ENCODE measurements around the gene HECTD1. TPM values are rescaled to one million over a fixed set of nuclear protein-coding genes. Genes with fewer than 3 reads are reported as not detected.

The HECTD1 gene
- total RNA-seq, 1 experiment from 2014 or later, result 160 TPM

DNA sequence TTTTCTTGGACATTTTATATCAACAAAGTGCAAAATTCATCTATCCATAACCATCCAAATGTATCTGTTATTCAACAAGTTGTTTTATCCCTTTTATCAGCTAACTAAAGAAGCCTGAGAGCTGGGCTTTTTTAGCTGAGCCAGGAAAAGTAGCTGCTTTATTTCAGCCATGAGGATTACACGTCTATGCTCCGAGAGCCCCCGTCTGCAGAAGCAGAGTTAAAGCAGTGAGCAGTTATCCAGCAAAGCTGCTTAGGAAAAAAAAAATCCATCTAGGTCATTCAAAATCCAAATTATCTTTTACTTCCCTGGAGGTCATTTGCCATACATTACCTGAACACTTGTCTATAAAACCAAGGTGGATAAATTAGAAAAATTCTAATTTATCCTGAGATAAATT, 15.7 kb upstream of the HECTD1 start:
- ChIA-PET CTCF (interaction anchor here (2.3 kb wide), 1 partner anchor 16 kb away, joined by 5 read pairs; the partner anchor contains the start of gene HECTD1), POLR2A (no interaction called here), RAD21 (ENCODE audit: low non-redundant PET in 1 of 2, low total read pairs in 2 of 2, uncharacterized antibody in 2 of 2, unreplicated experiment in 2 of 2) (no interaction called here)
- intact Hi-C loops (cut with micrococcal nuclease), result no loop called here
- Histone ChIP-seq H4K20me1 (ENCODE audit: insufficient read depth) (no peaks in the 10 kb centered on the region), H2AFZ (ENCODE audit: low read depth, low read length, poor library complexity, severe bottlenecking) (no peak overlapping the region), H3K27ac (ENCODE audit: low read depth, low read length) (no peak overlapping the region), H3K9me3 (ENCODE audit: control insufficient read depth in 1 of 2, insufficient read depth in 1 of 2, low read depth in 1 of 2, low read length in 2 of 2) (no peaks in the 10 kb centered on the region), H3K79me2 (ENCODE audit: insufficient read depth, low read length) (no peaks in the 10 kb centered on the region), H3K9me2 (ENCODE audit: insufficient read depth) (no peaks in the 10 kb centered on the region), H3K36me3 (ENCODE audit: control insufficient read depth in 1 of 2, insufficient read depth in 2 of 2, low read length in 2 of 2) (no peaks in the 10 kb centered on the region), H3K27me3 (ENCODE audit: insufficient read depth, low read length) (no peaks in the 10 kb centered on the region), H3K4me2 (ENCODE audit: low read length) (no peak overlapping the region), H3K4me3 (replicated peaks in 1 of 2; ENCODE audit: low read depth in 1 of 2, low read length in 2 of 2) (no peak overlapping the region), H3K9ac (ENCODE audit: low read length) (no peak overlapping the region), H3K4me1 (ENCODE audit: control insufficient read depth in 1 of 2, insufficient read depth in 2 of 2, low read length in 2 of 2) (0 out of 4 replicates have a peak, but pooled peaks cover 0 to under 1% of the 10 kb centered on the region in 2 experiments)
- TF ChIP-seq, protein P1, sequence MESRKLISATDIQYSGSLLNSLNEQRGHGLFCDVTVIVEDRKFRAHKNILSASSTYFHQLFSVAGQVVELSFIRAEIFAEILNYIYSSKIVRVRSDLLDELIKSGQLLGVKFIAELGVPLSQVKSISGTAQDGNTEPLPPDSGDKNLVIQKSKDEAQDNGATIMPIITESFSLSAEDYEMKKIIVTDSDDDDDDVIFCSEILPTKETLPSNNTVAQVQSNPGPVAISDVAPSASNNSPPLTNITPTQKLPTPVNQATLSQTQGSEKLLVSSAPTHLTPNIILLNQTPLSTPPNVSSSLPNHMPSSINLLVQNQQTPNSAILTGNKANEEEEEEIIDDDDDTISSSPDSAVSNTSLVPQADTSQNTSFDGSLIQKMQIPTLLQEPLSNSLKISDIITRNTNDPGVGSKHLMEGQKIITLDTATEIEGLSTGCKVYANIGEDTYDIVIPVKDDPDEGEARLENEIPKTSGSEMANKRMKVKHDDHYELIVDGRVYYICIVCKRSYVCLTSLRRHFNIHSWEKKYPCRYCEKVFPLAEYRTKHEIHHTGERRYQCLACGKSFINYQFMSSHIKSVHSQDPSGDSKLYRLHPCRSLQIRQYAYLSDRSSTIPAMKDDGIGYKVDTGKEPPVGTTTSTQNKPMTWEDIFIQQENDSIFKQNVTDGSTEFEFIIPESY (IDR thresholded peaks at IDR 0.05; ENCODE audit: extremely low read depth, insufficient replicate concordance, low read length), result no peak
- TF ChIP-seq EZH2 (IDR thresholded peaks at IDR 0.05), result no peak
- ATAC-seq (no peak), DNase-seq (ENCODE audit: low read depth, low spot score) (no peak)
- no TSS peak for BruUV-seq (replicated peaks)

DNA sequence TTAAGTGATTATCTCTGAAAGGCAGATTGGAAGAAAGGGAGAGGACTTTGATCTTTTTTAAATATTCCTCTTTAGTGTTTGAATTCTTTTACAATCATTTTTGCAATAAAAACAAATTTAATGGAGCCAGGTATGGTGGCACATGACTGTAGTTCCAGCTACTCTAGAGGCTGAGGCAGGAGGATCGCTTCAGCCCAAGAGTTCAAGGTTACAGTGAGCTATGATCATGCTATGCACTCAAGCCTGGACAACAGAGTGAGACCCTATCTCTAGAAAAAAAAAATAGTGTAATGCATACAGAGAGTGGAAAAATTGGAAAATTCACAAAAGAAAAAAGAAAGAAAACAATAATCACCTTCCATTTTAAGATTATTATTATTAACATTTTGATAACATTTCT, 15.2 kb upstream of the HECTD1 start:
- no peak overlapping the region for H3K4me2 ChIP-seq (ENCODE audit: low read length)
- H3K36me3 ChIP-seq (ENCODE audit: control insufficient read depth in 1 of 2, insufficient read depth in 2 of 2, low read length in 2 of 2), result no peaks in the 10 kb centered on the region
- RAD21 ChIA-PET (ENCODE audit: low non-redundant PET in 1 of 2, low total read pairs in 2 of 2, uncharacterized antibody in 2 of 2, unreplicated experiment in 2 of 2), result no interaction called here
- no peaks in the 10 kb centered on the region for H3K9me3 ChIP-seq (ENCODE audit: control insufficient read depth in 1 of 2, insufficient read depth in 1 of 2, low read depth in 1 of 2, low read length in 2 of 2)
- no peak overlapping the region for H3K9ac ChIP-seq (ENCODE audit: low read length)
- no peak for ATAC-seq
- no peak overlapping the region for H2AFZ ChIP-seq (ENCODE audit: low read depth, low read length, poor library complexity, severe bottlenecking)
- CTCF ChIA-PET, result interaction anchor here (2.3 kb wide), 1 partner anchor 15 kb away, joined by 5 read pairs; the partner anchor contains the start of gene HECTD1
- H3K79me2 ChIP-seq (ENCODE audit: insufficient read depth, low read length), result no peaks in the 10 kb centered on the region
- POLR2A ChIA-PET, result no interaction called here
- no peak overlapping the region for H3K4me3 ChIP-seq (replicated peaks in 1 of 2; ENCODE audit: low read depth in 1 of 2, low read length in 2 of 2)
- intact Hi-C loops (cut with micrococcal nuclease), result no loop called here
- H3K27ac ChIP-seq (ENCODE audit: low read depth, low read length), result no peak overlapping the region
- no peaks in the 10 kb centered on the region for H4K20me1 ChIP-seq (ENCODE audit: insufficient read depth)
- BruUV-seq (replicated peaks), result no TSS peak
- no peaks in the 10 kb centered on the region for H3K4me1 ChIP-seq (ENCODE audit: control insufficient read depth in 1 of 2, insufficient read depth in 2 of 2, low read length in 2 of 2)
- no peaks in the 10 kb centered on the region for H3K9me2 ChIP-seq (ENCODE audit: insufficient read depth)
- H3K27me3 ChIP-seq (ENCODE audit: insufficient read depth, low read length), result no peaks in the 10 kb centered on the region
- no peak for DNase-seq (ENCODE audit: low read depth, low spot score)
- TF ChIP-seq YY1 (IDR thresholded peaks at IDR 0.05; ENCODE audit: extremely low read depth, insufficient replicate concordance, low read depth, low read length), result no peak
- TF ChIP-seq, protein P2, sequence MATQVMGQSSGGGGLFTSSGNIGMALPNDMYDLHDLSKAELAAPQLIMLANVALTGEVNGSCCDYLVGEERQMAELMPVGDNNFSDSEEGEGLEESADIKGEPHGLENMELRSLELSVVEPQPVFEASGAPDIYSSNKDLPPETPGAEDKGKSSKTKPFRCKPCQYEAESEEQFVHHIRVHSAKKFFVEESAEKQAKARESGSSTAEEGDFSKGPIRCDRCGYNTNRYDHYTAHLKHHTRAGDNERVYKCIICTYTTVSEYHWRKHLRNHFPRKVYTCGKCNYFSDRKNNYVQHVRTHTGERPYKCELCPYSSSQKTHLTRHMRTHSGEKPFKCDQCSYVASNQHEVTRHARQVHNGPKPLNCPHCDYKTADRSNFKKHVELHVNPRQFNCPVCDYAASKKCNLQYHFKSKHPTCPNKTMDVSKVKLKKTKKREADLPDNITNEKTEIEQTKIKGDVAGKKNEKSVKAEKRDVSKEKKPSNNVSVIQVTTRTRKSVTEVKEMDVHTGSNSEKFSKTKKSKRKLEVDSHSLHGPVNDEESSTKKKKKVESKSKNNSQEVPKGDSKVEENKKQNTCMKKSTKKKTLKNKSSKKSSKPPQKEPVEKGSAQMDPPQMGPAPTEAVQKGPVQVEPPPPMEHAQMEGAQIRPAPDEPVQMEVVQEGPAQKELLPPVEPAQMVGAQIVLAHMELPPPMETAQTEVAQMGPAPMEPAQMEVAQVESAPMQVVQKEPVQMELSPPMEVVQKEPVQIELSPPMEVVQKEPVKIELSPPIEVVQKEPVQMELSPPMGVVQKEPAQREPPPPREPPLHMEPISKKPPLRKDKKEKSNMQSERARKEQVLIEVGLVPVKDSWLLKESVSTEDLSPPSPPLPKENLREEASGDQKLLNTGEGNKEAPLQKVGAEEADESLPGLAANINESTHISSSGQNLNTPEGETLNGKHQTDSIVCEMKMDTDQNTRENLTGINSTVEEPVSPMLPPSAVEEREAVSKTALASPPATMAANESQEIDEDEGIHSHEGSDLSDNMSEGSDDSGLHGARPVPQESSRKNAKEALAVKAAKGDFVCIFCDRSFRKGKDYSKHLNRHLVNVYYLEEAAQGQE (IDR thresholded peaks at IDR 0.05; ENCODE audit: low read depth), result no peak
- no peak for TF ChIP-seq JUND (IDR thresholded peaks at IDR 0.05)
- TF ChIP-seq POLR2AphosphoS5 (IDR thresholded peaks at IDR 0.05; ENCODE audit: low read depth, low read length), result no peak
- TF ChIP-seq, protein P3, sequence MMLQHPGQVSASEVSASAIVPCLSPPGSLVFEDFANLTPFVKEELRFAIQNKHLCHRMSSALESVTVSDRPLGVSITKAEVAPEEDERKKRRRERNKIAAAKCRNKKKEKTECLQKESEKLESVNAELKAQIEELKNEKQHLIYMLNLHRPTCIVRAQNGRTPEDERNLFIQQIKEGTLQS (IDR thresholded peaks at IDR 0.05), result no peak
- TF ChIP-seq RAD21 (IDR thresholded peaks at IDR 0.05; ENCODE audit: low read depth), result no peak
- TF ChIP-seq SIN3A (IDR thresholded peaks at IDR 0.05; ENCODE audit: low read depth), result no peak
- TF ChIP-seq POLR2A (IDR thresholded peaks at IDR 0.05; ENCODE audit: borderline replicate concordance, extremely low read depth, insufficient read depth, insufficient read length), result no peak
- TF ChIP-seq EZH2 (IDR thresholded peaks at IDR 0.05), result no peak
- TF ChIP-seq ZFX (IDR thresholded peaks at IDR 0.05), result no peak
- no peak for TF ChIP-seq SP1 (IDR thresholded peaks at IDR 0.05; ENCODE audit: low read depth)
- TF ChIP-seq, protein P1 (IDR thresholded peaks at IDR 0.05; ENCODE audit: extremely low read depth, insufficient replicate concordance, low read length), result no peak
- no peak for TF ChIP-seq EGR1 (IDR thresholded peaks at IDR 0.05; ENCODE audit: low read depth)

Measured in HCT116 (cell line).